A549 (cell line): ENCODE measurements around the gene HOMER2. TPM values are rescaled to one million over a fixed set of nuclear protein-coding genes. Genes with fewer than 3 reads are reported as not detected.

Experiments
- ATAC-seq, 2 experiments: fragments of 200-7000 bp in 1 of 2; fragments of >200 bp in 1 of 2; cut with Nextera tagmentation in 1 of 2; cut with Tn5 transposase in 1 of 2; 3 replicates each; pipeline versions ENCODE4 v1.8.0 to v1.9.1; 2018 to 2020; ENCODE audit warnings: mild to moderate bottlenecking in 1 of 2, moderate library complexity in 1 of 2
- CTCF ChIA-PET: fragments of 300-600 bp; sonication (Branson Sonifier 250); formaldehyde crosslinking; extraction: SDS; loops from one replicate; lab custom pipeline; 2021; ENCODE audit warnings: antibody characterized with exemption, inconsistent platforms; lab: Yijun Ruan, JAX
- POLR2A ChIA-PET: fragments of 350-600 bp; formaldehyde crosslinking; extraction: SDS; loops from one replicate; lab custom pipeline; 2021; ENCODE audit warnings: antibody characterized with exemption, inconsistent platforms; lab: Yijun Ruan, JAX
- DNase-seq, 2 experiments: peaks; one replicate each; pipeline versions ENCODE4 v3.0.0 to v3.0.0-alpha.2; 2011 to 2016; ENCODE audit warnings: low read depth in 1 of 2, low spot score in 1 of 2
- FAIRE-seq: peaks from 2 replicates; lab custom pipeline; 2011; peaks lifted over from hg19 to GRCh38; lab: Jason Lieb, UNC
- H3K27ac ChIP-seq, 2 experiments: fragments of >200 bp; sonication (Bioruptor Twin); formaldehyde crosslinking; 3 replicates each; pipeline ENCODE4 v1.5.1; 2016 to 2017
- H3K4me1 ChIP-seq: fragments of >200 bp; sonication (Bioruptor Twin); formaldehyde crosslinking; 3 replicates; pipeline ENCODE4 v1.6.1; 2016
- H3K4me2 ChIP-seq: fragments of >200 bp; sonication (Bioruptor Twin); formaldehyde crosslinking; 3 replicates; pipeline ENCODE4 v1.6.1; 2016
- H3K4me3 ChIP-seq: fragments of >200 bp; sonication (Bioruptor Twin); formaldehyde crosslinking; 3 replicates; pipeline ENCODE4 v1.5.1; 2016
- H3K9me3 ChIP-seq: fragments of >200 bp; sonication (Bioruptor Twin); formaldehyde crosslinking; 3 replicates; pipeline ENCODE4 v1.6.1; 2016
- ATOH8 ChIP-seq: fragments of 250-450 bp; sonication (Bioruptor Pico); IDR thresholded peaks from 2 replicates; pipeline ENCODE4 v1.5.0; 2020; ENCODE audit warnings: low read depth, mild to moderate bottlenecking, moderate library complexity
- BHLHE40 ChIP-seq: IDR thresholded peaks from 2 replicates; pipeline ENCODE4 v1.6.1; 2012; ENCODE audit warnings: low read depth, low read length, inconsistent platforms
- CBX2 ChIP-seq: fragments of 200-600 bp; sonication (generic); IDR thresholded peaks from 2 replicates; pipeline ENCODE4 v1.6.1; 2016; ENCODE audit warnings: low read depth, mild to moderate bottlenecking, borderline replicate concordance
- CTCF ChIP-seq: fragments of >200 bp; sonication (Bioruptor Twin); formaldehyde crosslinking; IDR thresholded peaks from 3 replicates; pipeline ENCODE4 v1.5.1; 2016
- EP300 ChIP-seq, 2 experiments: fragments of >200 bp; sonication (Bioruptor Twin); formaldehyde crosslinking; IDR thresholded peaks; 2 replicates in 1 of 2; 3 replicates in 1 of 2; pipeline ENCODE4 v1.6.1; 2016 to 2017
- ESRRA ChIP-seq: fragments of 150-350 bp; IDR thresholded peaks from 2 replicates; pipeline ENCODE4 v1.6.1; 2014; ENCODE audit warnings: mild to moderate bottlenecking, low read length, borderline replicate concordance
- FOSL2 ChIP-seq, 2 experiments: fragments of 450-650 bp in 1 of 2; fragments of >200 bp in 1 of 2; sonication (Bioruptor Twin) in 1 of 2; formaldehyde crosslinking; IDR thresholded peaks; 2 replicates each; pipeline versions ENCODE4 v1.5.0 to v1.6.1; 2016 to 2020; ENCODE audit warnings: mild to moderate bottlenecking in 1 of 2, moderate library complexity in 1 of 2
- FOXS1 ChIP-seq: fragments of 250-450 bp; sonication (Bioruptor Pico); IDR thresholded peaks from 2 replicates; pipeline ENCODE4 v1.5.0; 2020; ENCODE audit warnings: mild to moderate bottlenecking, moderate library complexity
- HDAC2 ChIP-seq: fragments of 200-600 bp; sonication (generic); IDR thresholded peaks from 2 replicates; pipeline ENCODE4 v1.6.1; 2016
- HOXA7 ChIP-seq: fragments of 250-450 bp; sonication (Bioruptor Pico); IDR thresholded peaks from 2 replicates; pipeline ENCODE4 v1.5.0; 2020; ENCODE audit warnings: mild to moderate bottlenecking, moderate library complexity
- HOXB5 ChIP-seq: fragments of 250-450 bp; sonication (Bioruptor Pico); IDR thresholded peaks from 2 replicates; pipeline ENCODE4 v1.5.0; 2020; ENCODE audit warnings: mild to moderate bottlenecking, moderate library complexity
- JUN ChIP-seq, 2 experiments: fragments of >200 bp; sonication (Bioruptor Twin); formaldehyde crosslinking; IDR thresholded peaks; 2 replicates in 1 of 2; 3 replicates in 1 of 2; pipeline ENCODE4 v1.6.1; 2016 to 2017
- KDM1A ChIP-seq: fragments of 200-600 bp; sonication (generic); IDR thresholded peaks from 2 replicates; pipeline ENCODE4 v1.6.1; 2016; ENCODE audit warnings: low read depth, mild to moderate bottlenecking
- MYC ChIP-seq: IDR thresholded peaks from 2 replicates; pipeline ENCODE4 v1.6.1; 2012; ENCODE audit warnings: mild to moderate bottlenecking, inconsistent platforms, low read length, improper control_type of control experiment, borderline replicate concordance
- PHF8 ChIP-seq: fragments of 200-600 bp; sonication (generic); IDR thresholded peaks from 2 replicates; pipeline ENCODE4 v1.6.1; 2016; ENCODE audit warnings: low read depth, mild to moderate bottlenecking, antibody characterized with exemption, moderate library complexity, borderline replicate concordance
- RAD21 ChIP-seq, 2 experiments: fragments of >200 bp in 1 of 2; sonication (Bioruptor Twin) in 1 of 2; formaldehyde crosslinking in 1 of 2; IDR thresholded peaks in 1 of 2; conservative IDR thresholded peaks in 1 of 2; 2 replicates in 1 of 2; 3 replicates in 1 of 2; pipeline ENCODE4 v1.6.1; 2012 to 2018; ENCODE audit warnings: inconsistent platforms in 1 of 2
- RARB ChIP-seq: fragments of 250-450 bp; sonication (Bioruptor Pico); IDR thresholded peaks from 2 replicates; pipeline ENCODE4 v1.8.0; 2021; ENCODE audit warnings: mild to moderate bottlenecking, moderate library complexity
- REST ChIP-seq: fragments of 200-600 bp; sonication (generic); IDR thresholded peaks from 2 replicates; pipeline ENCODE4 v1.6.1; 2016; ENCODE audit warnings: antibody characterized with exemption, mild to moderate bottlenecking, moderate library complexity
- RNF2 ChIP-seq: fragments of 200-600 bp; sonication (generic); IDR thresholded peaks from 2 replicates; pipeline ENCODE4 v1.6.1; 2016; ENCODE audit warnings: low read depth, mild to moderate bottlenecking, antibody characterized with exemption, moderate library complexity, borderline replicate concordance
- TFCP2L1 ChIP-seq: fragments of 250-450 bp; sonication (Bioruptor Pico); IDR thresholded peaks from 2 replicates; pipeline ENCODE4 v1.5.0; 2021; ENCODE audit warnings: mild to moderate bottlenecking
- ZC3H11A ChIP-seq: fragments of 450-650 bp; IDR thresholded peaks from 2 replicates; pipeline ENCODE4 v1.6.1; 2014; ENCODE audit warnings: antibody characterized with exemption, mild to moderate bottlenecking
- WGBS: methylation state at CpG from one replicate; pipeline ENCODE4 v1.1.6; 2017; ENCODE audit errors: missing lambda C conversion rate; 5-methylcytosine and 5-hydroxymethylcytosine counted together
- polyA plus RNA-seq, 4 experiments: library from polyadenylated mRNA; depleted of rRNA in 3 of 4; stranded (reverse); fragments of >200 nt; fragmentation: RNase III in 1 of 4; extraction: RNeasy Plus Mini Kit Qiagen cat#74134 plus additional on column Dnase treatment in 1 of 4; gene quantifications; 2 replicates in 3 of 4; 3 replicates in 1 of 4; pipeline ENCODE4 v1.2.3, GENCODE V29; 2011 to 2017
- TF ChIP-seq, protein P1 (sequence below): fragments of 150-350 bp; IDR thresholded peaks from 2 replicates; pipeline ENCODE4 v1.6.1; 2014; ENCODE audit warnings: low read depth, mild to moderate bottlenecking, low read length
- TF ChIP-seq, protein P2 (sequence below): fragments of 250-450 bp; sonication (Bioruptor Pico); IDR thresholded peaks from 2 replicates; pipeline ENCODE4 v1.5.0; 2021; ENCODE audit warnings: mild to moderate bottlenecking, moderate library complexity, borderline replicate concordance

Gene HOMER2
- polyA plus RNA-seq, 2 of the 4 experiments (the other 2 are of a cell fraction), result 9.4 to 15.4 TPM

- ChIA-PET CTCF (interaction anchor here (1.2 to 1.5 kb wide), 4 partner anchors 15 to 72 kb away, joined by 3 to 5 read pairs (median 4); no protein-coding TSS in a partner anchor), POLR2A (no interaction called here)
- FAIRE-seq (no peak), DNase-seq (no peak), ATAC-seq (no peak)
- no peak overlapping the region for H3K27ac ChIP-seq
- no peak overlapping the region for H3K4me3 ChIP-seq
- no peaks in the 10 kb centered on the region for H3K9me3 ChIP-seq
- H3K4me2 ChIP-seq, result no peak overlapping the region
- no peak for TF ChIP-seq CTCF
- TF ChIP-seq EP300 (IDR thresholded peaks at IDR 0.05), result no peak
- TF ChIP-seq CBX2, result no peak
- TF ChIP-seq ESRRA, result no peak
- TF ChIP-seq HOXB5 (CRISPR knock-in tag), result no peak
- TF ChIP-seq BHLHE40, result no peak
- no peak for TF ChIP-seq FOSL2 (IDR thresholded peaks at IDR 0.05)
- no peak for TF ChIP-seq FOSL2 (CRISPR knock-in tag; IDR thresholded peaks at IDR 0.05)
- no peak for TF ChIP-seq TFCP2L1 (CRISPR knock-in tag)
- TF ChIP-seq, protein P1, sequence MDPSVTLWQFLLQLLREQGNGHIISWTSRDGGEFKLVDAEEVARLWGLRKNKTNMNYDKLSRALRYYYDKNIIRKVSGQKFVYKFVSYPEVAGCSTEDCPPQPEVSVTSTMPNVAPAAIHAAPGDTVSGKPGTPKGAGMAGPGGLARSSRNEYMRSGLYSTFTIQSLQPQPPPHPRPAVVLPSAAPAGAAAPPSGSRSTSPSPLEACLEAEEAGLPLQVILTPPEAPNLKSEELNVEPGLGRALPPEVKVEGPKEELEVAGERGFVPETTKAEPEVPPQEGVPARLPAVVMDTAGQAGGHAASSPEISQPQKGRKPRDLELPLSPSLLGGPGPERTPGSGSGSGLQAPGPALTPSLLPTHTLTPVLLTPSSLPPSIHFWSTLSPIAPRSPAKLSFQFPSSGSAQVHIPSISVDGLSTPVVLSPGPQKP, result no peak
- TF ChIP-seq ATOH8, result no peak
- no peak for TF ChIP-seq REST
- no peak for TF ChIP-seq FOXS1 (CRISPR knock-in tag)
- no peak for TF ChIP-seq ZC3H11A
- no peak for TF ChIP-seq RARB (CRISPR knock-in tag)
- TF ChIP-seq RAD21 (conservative IDR thresholded peaks at IDR 0.05 in 1 of 2, IDR thresholded peaks at IDR 0.05 in 1 of 2), result no peak
- TF ChIP-seq RNF2, result no peak
- TF ChIP-seq PHF8, result no peak
- TF ChIP-seq HDAC2, result no peak
- H3K4me1 ChIP-seq, result no peaks in the 10 kb centered on the region
These were observed 30.6 kb downstream of the HOMER2 start for GRCh38 chr15:82921939-82922338.

DNA sequence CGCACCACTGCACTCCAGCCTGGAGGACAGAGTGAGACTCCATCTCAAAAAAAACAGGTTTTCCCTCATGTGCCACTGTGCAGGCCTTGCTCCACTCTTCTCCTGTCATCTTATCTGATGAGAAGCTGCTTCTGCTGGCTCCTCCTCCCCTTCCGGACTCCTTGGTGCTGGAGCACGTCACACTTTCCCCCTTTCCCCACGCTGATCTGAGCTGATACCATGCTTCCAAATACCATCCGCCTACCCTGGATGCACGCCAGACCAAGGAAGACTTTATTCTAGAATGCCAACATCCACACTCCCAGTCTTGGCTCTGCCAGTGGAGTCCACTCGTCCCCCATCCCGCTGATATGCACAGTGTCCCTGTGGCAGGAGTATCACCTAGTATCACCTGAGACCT is 31.3 kb downstream of the HOMER2 start:
- CTCF ChIA-PET, result interaction anchor here (1.2 to 1.5 kb wide), 4 partner anchors 26 to 71 kb away, joined by 3 to 5 read pairs (median 4); no protein-coding TSS in a partner anchor
- ATAC-seq (no peak), DNase-seq (no peak), FAIRE-seq (no peak)
- no peaks in the 10 kb centered on the region for H3K9me3 ChIP-seq
- no peak for TF ChIP-seq HDAC2
- TF ChIP-seq MYC, result no peak
- TF ChIP-seq RARB (CRISPR knock-in tag), result no peak
- TF ChIP-seq, protein P2, sequence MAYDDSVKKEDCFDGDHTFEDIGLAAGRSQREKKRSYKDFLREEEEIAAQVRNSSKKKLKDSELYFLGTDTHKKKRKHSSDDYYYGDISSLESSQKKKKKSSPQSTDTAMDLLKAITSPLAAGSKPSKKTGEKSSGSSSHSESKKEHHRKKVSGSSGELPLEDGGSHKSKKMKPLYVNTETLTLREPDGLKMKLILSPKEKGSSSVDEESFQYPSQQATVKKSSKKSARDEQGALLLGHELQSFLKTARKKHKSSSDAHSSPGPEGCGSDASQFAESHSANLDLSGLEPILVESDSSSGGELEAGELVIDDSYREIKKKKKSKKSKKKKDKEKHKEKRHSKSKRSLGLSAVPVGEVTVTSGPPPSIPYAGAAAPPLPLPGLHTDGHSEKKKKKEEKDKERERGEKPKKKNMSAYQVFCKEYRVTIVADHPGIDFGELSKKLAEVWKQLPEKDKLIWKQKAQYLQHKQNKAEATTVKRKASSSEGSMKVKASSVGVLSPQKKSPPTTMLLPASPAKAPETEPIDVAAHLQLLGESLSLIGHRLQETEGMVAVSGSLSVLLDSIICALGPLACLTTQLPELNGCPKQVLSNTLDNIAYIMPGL, result no peak
- no peak for TF ChIP-seq HOXA7 (CRISPR knock-in tag)
- TF ChIP-seq JUN (IDR thresholded peaks at IDR 0.05), result no peak
- TF ChIP-seq TFCP2L1 (CRISPR knock-in tag), result no peak
- no peak for TF ChIP-seq KDM1A
- H3K27ac ChIP-seq, result no peak overlapping the region
- no peak overlapping the region for H3K4me2 ChIP-seq
- no peak overlapping the region for H3K4me3 ChIP-seq
- POLR2A ChIA-PET, result no interaction called here
- 67% methylated on average over 8 of the region's 8 CpGs for WGBS
- H3K4me1 ChIP-seq, result no peaks in the 10 kb centered on the region
